ENCODE data around the gene FARP1.

FARP1 gene

DNA sequence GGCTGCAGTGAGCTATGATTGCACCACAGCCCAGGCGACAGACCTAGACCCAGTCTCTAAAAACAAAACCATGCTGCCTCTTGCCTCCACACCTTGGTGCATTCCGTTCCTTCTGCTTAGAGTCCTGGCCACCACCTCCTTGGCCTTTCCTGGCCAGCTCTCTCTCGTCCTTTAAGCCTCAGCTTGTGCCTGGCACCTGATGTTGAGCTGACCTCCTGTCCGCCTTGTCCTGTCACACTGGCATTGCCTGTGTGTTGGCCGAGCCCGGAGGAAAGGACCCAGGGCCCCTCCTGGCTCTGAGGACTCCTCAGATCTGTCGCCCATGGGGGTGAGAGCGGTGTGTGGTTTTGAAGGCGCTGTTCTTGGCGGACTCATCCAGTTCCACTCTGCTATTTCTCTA is 290.8 kb downstream of the FARP1 start:
- TF ChIP-seq, protein P1, sequence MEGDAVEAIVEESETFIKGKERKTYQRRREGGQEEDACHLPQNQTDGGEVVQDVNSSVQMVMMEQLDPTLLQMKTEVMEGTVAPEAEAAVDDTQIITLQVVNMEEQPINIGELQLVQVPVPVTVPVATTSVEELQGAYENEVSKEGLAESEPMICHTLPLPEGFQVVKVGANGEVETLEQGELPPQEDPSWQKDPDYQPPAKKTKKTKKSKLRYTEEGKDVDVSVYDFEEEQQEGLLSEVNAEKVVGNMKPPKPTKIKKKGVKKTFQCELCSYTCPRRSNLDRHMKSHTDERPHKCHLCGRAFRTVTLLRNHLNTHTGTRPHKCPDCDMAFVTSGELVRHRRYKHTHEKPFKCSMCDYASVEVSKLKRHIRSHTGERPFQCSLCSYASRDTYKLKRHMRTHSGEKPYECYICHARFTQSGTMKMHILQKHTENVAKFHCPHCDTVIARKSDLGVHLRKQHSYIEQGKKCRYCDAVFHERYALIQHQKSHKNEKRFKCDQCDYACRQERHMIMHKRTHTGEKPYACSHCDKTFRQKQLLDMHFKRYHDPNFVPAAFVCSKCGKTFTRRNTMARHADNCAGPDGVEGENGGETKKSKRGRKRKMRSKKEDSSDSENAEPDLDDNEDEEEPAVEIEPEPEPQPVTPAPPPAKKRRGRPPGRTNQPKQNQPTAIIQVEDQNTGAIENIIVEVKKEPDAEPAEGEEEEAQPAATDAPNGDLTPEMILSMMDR (IDR thresholded peaks at IDR 0.05; ENCODE audit: low read depth, low read length), result no peak
- no peak for DNase-seq (ENCODE audit: low read depth in 2 of 2)

DNA sequence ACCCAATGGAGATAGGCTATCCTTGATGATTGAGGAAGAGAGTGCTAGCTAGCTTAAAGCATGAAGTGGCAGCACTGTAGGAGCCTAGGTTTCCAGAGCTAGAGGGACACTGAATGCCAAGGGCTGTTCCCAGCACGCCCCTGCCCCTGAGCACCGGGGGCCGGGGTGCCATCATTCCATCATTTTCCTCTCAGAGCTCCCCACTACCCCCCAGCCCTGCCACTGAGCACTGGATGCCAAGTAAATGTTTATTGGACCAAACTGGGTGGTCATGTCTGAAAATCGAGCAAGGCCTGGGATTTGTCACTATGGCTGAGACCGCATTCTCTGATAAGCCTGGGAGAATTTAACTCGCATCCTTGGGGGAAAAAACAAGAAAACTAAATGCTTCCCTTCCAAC is 291.2 kb downstream of the FARP1 start:
- no peak overlapping the region for H3K4me3 ChIP-seq (replicated peaks in 1 of 2; ENCODE audit: low read depth in 2 of 2, low read length in 2 of 2)
- no peak for DNase-seq (ENCODE audit: low read depth in 2 of 2)
- TF ChIP-seq, protein P1 (IDR thresholded peaks at IDR 0.05; ENCODE audit: low read depth, low read length), result no peak

More for the DNA sequence above, 290.8 kb downstream of the FARP1 start:
- H3K4me3 ChIP-seq (replicated peaks in 1 of 2; ENCODE audit: low read depth in 2 of 2, low read length in 2 of 2), result no peak overlapping the region

DNA sequence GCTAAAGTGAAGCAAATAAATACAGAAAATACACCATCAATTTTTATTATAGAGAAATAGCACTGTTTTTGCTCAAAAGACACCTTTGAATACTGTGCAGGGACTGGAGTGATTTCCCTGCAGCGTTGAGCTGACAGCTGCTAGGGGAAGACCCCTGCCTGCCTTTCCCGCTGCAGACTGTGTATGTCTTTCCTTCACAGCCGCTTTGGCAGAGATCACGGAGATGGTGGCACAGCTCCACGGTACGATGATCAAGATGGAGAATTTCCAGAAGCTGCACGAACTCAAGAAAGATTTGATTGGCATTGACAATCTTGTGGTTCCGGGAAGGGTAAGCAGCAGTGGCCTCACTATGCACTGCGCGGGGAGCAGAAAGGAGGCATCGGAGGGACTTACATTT is 292.5 kb downstream of the FARP1 start:
- DNase-seq (ENCODE audit: low read depth in 2 of 2), result no peak
- H3K4me3 ChIP-seq (replicated peaks in 1 of 2; ENCODE audit: low read depth in 2 of 2, low read length in 2 of 2), result no peak overlapping the region
- TF ChIP-seq, protein P1 (IDR thresholded peaks at IDR 0.05; ENCODE audit: low read depth, low read length), result no peak

DNA sequence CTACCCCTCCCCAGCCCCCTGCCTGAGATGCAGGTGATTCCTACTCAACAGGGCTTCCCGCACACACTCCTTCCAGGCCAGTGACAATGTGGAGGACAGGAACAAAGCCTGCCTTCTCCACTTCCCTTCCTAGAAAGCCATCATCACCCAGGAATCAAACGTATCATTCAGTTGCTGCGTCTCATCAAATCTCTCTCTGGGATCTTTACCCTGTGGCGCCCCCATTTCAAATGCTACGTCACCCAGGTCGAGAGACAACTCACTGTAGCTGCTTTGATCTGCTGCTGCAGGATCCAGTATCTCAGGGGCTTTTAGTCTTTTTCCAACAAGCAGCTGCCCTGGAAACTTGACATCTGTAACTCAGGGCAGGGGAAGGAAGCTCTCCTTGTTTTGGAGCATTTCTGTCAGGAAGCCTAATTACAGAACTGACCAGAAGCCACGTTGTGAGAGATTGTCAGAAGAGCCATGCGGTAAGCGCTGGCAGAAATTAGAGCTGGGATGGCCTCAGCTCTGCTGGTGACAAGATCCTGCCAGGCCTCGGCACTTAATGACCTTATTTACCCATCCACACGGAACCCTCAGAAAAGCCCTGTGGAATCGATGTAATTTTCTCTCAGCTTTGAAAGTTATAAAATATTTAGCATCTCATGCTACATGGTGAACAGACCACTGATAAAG is 293.5 kb downstream of the FARP1 start:
- TF ChIP-seq, protein P1 (IDR thresholded peaks at IDR 0.05; ENCODE audit: low read depth, low read length), result no peak
- no peak for DNase-seq (ENCODE audit: low read depth in 2 of 2)

DNA sequence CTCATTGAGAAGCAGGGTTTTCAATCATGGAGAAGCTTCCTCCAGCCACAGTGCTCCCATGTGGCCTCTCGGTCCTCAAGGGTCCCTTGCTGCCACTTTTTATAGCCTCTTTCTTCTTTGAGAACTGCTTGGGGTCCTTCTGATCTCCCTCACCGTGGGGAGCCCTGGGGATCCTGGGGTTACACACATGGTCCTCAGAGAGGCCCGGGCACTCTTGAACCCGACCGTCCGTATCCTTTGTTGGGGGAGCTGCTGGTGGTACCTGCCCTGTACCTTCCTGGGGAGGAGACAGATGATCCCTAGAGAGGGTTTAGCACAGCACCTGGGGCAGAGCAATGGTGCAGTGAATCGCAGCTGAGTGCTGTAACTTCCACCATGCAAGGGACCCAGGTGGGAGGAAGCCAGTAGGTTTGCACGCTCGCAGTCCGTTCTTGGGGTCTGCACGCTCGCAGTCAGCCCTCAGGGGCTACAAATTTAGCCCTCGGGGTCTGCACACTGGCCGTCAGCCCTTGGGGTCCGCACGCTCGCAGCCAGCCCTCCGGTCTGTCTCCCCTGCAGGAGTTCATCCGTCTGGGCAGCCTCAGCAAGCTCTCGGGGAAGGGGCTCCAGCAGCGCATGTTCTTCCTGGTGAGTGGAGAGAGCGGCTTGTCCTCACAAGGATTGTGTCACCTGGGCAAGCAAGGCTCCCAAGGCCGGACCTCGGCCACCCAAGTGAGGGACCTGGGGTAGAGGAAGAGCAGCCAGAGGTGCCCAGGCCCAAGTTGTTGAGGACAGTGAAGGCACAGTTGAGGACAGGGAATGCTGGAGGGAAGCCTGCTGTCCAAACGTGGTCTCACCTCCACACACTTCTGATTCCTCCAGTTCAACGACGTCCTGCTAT is 295.6 kb downstream of the FARP1 start:
- DNase-seq (ENCODE audit: low read depth in 2 of 2), result no peak

More for the DNA sequence above, 293.5 kb downstream of the FARP1 start:
- H3K4me3 ChIP-seq (replicated peaks in 1 of 2; ENCODE audit: low read depth in 2 of 2, low read length in 2 of 2), result no peak overlapping the region

DNA sequence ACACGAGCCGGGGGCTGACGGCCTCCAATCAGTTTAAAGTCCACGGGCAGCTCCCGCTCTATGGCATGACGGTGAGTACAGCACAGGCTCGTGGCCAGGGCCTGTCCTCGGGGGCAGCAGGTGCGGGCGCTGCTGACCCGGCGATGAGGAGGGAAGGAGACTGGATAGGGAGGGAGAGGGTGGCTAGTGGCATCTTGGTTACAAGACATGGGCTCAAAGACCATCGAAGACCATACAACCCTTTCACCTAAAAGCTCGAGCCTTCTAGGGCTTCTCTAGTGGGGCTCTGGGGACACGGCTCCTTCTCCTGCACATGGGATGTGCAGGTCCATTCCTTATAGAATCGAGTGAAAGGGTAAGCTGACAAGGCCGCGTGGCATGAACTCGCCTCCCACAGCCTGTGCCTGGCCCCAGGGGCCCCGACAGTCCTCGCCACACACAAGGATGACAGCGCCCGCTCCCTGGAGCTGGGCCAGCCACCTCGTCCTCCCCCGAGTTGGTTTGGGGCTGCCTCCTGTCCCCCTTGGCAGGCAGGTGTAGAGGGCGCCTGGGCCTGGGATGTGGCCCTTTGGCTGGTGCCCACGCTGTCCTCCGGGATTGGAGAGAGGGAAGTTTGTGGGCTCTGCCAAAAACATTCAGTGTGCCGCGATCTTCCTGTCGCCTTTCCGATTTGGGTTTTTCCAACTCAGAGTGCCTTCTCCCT is 296.4 kb downstream of the FARP1 start:
- TF ChIP-seq, protein P1 (IDR thresholded peaks at IDR 0.05; ENCODE audit: low read depth, low read length), result no peak
- H3K4me3 ChIP-seq (replicated peaks in 1 of 2; ENCODE audit: low read depth in 2 of 2, low read length in 2 of 2), result no peak overlapping the region
- DNase-seq (ENCODE audit: low read depth in 2 of 2), result no peak

More for the DNA sequence above, 295.6 kb downstream of the FARP1 start:
- H3K4me3 ChIP-seq (replicated peaks in 1 of 2; ENCODE audit: low read depth in 2 of 2, low read length in 2 of 2), result no peak overlapping the region
- TF ChIP-seq, protein P1 (IDR thresholded peaks at IDR 0.05; ENCODE audit: low read depth, low read length), result no peak
